Glutamatergic neuron (in vitro differentiated cells): ENCODE data around the gene DKK3. TPM values are rescaled to one million over a fixed set of nuclear protein-coding genes. Genes with fewer than 3 reads are reported as not detected.

Source experiments
- DNase-seq: peaks from one replicate; pipeline ENCODE4 v3.0.0; 2022
- H3K27ac Mint-ChIP-seq: one replicate; pipeline ENCODE4 v1.8.0; 2020; ENCODE audit warnings: mild to moderate bottlenecking, mixed read lengths, inconsistent platforms; ENCODE audit not compliant: unreplicated experiment
- H3K27me3 Mint-ChIP-seq: one replicate; pipeline ENCODE4 v1.8.0; 2020; ENCODE audit warnings: mild to moderate bottlenecking, moderate library complexity, mixed read lengths, inconsistent platforms; ENCODE audit not compliant: unreplicated experiment
- H3K36me3 Mint-ChIP-seq: one replicate; pipeline ENCODE4 v1.8.0; 2020; ENCODE audit warnings: mild to moderate bottlenecking, mixed read lengths, inconsistent platforms; ENCODE audit not compliant: unreplicated experiment
- H3K4me1 Mint-ChIP-seq: one replicate; pipeline ENCODE4 v1.8.0; 2020; ENCODE audit warnings: mild to moderate bottlenecking, low read depth, mixed read lengths, inconsistent platforms; ENCODE audit not compliant: unreplicated experiment
- H3K4me3 Mint-ChIP-seq: one replicate; pipeline ENCODE4 v1.8.0; 2020; ENCODE audit warnings: mild to moderate bottlenecking, mixed read lengths, inconsistent platforms; ENCODE audit not compliant: unreplicated experiment
- H3K9me3 Mint-ChIP-seq: one replicate; pipeline ENCODE4 v1.8.0; 2020; ENCODE audit warnings: mild to moderate bottlenecking, moderate library complexity, mixed read lengths, inconsistent platforms; ENCODE audit not compliant: unreplicated experiment
- CTCF ChIP-seq: fragments of 200-600 bp; sonication (generic); IDR thresholded peaks from one replicate; pipeline ENCODE4 v1.5.0; 2021; ENCODE audit not compliant: partially characterized antibody, unreplicated experiment
- total RNA-seq: library from RNA; stranded (reverse); fragmentation: NEBNext Ultra II Directional; extraction: Animal tissue kit (Norgen Biotek cat#: 25700); gene quantifications from one replicate; pipeline ENCODE4 v1.2.1, GENCODE V29; 2021; ENCODE audit not compliant: unreplicated experiment

The DKK3 gene
- total RNA-seq, 1 donor from 2014 or later, result 131 TPM

- no peaks in the 10 kb centered on the region for H3K9me3 Mint-ChIP-seq
- H3K27me3 Mint-ChIP-seq, result no peaks in the 10 kb centered on the region
Measured at GRCh38 chr11:11946878-11947277, 61.5 kb downstream of the DKK3 start.

GRCh38 chr11:11946180-11946579, 62.2 kb downstream of the DKK3 start:
- Mint-ChIP-seq H3K4me1 (no peaks in the 10 kb centered on the region), H3K27me3 (no peaks in the 10 kb centered on the region), H3K27ac (no peak overlapping the region), H3K9me3 (no peaks in the 10 kb centered on the region), H3K36me3 (no peaks in the 10 kb centered on the region), H3K4me3 (no peak overlapping the region)
- no peak for DNase-seq
- no peak for TF ChIP-seq CTCF

More at GRCh38 chr11:11946878-11947277, 61.5 kb downstream of the DKK3 start:
- H3K4me3 Mint-ChIP-seq, result no peak overlapping the region
- no peaks in the 10 kb centered on the region for H3K4me1 Mint-ChIP-seq
- DNase-seq, result no peak
- H3K36me3 Mint-ChIP-seq, result no peaks in the 10 kb centered on the region
- no peak overlapping the region for H3K27ac Mint-ChIP-seq
- no peak for TF ChIP-seq CTCF

GRCh38 chr11:11944444-11944843, 64.0 kb downstream of the DKK3 start:
- no peak overlapping the region for H3K4me3 Mint-ChIP-seq
- H3K4me1 Mint-ChIP-seq, result peaks cover 6% of the 10 kb centered on the region
- no peaks in the 10 kb centered on the region for H3K9me3 Mint-ChIP-seq
- no peaks in the 10 kb centered on the region for H3K36me3 Mint-ChIP-seq
- H3K27ac Mint-ChIP-seq, result no peak overlapping the region
- peaks cover 2% of the 10 kb centered on the region for H3K27me3 Mint-ChIP-seq
- no peak for TF ChIP-seq CTCF
- DNase-seq, result no peak

- no peak for DNase-seq
- peaks cover 6% of the 10 kb centered on the region for H3K4me1 Mint-ChIP-seq
- H3K9me3 Mint-ChIP-seq, result no peaks in the 10 kb centered on the region
- no peak for TF ChIP-seq CTCF
- H3K4me3 Mint-ChIP-seq, result no peak overlapping the region
- H3K27me3 Mint-ChIP-seq, result peaks cover 2% of the 10 kb centered on the region
- no peaks in the 10 kb centered on the region for H3K36me3 Mint-ChIP-seq
- H3K27ac Mint-ChIP-seq, result no peak overlapping the region
Measured at GRCh38 chr11:11942668-11943067, 65.8 kb downstream of the DKK3 start.

GRCh38 chr11:11940551-11940950, 67.9 kb downstream of the DKK3 start:
- Mint-ChIP-seq H3K36me3 (no peaks in the 10 kb centered on the region), H3K4me1 (peaks cover 6% of the 10 kb centered on the region), H3K27ac (peak overlapping the region; percentile 63), H3K4me3 (no peak overlapping the region), H3K27me3 (peaks cover 2% of the 10 kb centered on the region), H3K9me3 (no peaks in the 10 kb centered on the region)
- no peak for DNase-seq
- no peak for TF ChIP-seq CTCF
